ENCODE data around the gene USP47.

The USP47 gene

GRCh38 chr11:11963842-11964773 lies 122.3 kb downstream of the USP47 start:
- H3K4me3 ChIP-seq (ENCODE audit: low read depth, low read length) = no peak overlapping the region
- no peak for TF ChIP-seq CTCF (conservative IDR thresholded peaks at IDR 0.05; ENCODE audit: low read depth, low read length)
- DNase-seq (ENCODE audit: low read depth) = no peak

GRCh38 chr11:11964774-11965150 lies 123.0 kb downstream of the USP47 start:
- DNase-seq (ENCODE audit: low read depth) = no peak
- H3K4me3 ChIP-seq (ENCODE audit: low read depth, low read length) = no peak overlapping the region
- TF ChIP-seq CTCF (conservative IDR thresholded peaks at IDR 0.05; ENCODE audit: low read depth, low read length) = no peak

DNA sequence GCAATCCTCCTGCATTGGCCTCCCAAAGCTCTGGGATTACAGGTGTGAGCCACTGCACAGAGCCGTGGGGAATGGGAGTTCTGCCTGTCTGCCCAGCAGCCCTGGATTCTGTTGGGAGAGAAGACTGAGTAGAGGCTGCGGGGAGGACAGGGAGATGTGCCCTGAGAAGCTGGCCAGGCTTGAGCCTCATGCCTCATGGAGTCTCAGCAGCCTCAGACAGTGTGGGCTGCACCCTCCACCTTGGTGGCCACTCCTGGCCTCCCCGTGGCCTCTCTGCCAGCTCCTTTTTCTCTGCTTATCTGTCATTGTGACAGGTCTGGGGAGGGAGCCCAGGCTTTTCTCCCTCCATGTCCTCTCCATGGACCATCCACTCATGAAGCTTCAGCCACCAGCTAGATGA lies 123.4 kb downstream of the USP47 start:
- no peak for DNase-seq (ENCODE audit: low read depth)
- H3K4me3 ChIP-seq (ENCODE audit: low read depth, low read length) = no peak overlapping the region
- no peak for TF ChIP-seq CTCF (conservative IDR thresholded peaks at IDR 0.05; ENCODE audit: low read depth, low read length)

DNA sequence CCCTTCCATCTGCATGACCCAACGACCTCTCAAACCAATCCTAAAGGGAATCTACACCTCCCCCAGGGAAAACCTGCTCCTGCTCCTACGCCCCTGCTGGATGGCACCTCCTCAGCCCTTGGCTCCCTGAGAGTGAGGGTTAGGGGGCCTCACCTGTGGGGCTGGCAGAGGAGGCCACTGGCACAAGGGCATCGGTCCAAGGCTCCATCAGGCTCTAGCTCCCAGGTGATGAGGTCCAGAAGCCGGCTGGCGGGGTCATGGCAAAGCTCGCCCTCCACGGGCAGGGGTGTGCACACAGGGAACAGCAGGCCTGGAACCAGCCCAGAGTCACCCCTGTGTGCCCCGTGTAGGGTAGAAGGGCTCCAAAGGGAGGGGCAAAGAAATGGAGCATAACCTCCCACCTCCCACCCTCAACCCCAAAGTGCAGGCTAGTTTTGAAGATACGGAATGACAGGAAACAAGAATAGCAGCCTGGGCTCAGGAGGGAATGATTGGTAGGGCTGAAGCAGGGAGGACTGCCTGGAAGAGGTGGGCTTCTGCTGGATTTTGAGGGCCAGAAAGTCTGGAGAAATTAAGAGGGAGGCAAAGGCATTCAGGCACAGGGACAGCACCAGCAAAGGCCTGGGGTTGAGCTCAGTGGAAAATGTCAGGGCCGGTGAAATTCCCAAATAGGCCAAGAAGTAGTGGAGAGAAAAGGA lies 124.0 kb downstream of the USP47 start:
- no peak for TF ChIP-seq CTCF (conservative IDR thresholded peaks at IDR 0.05; ENCODE audit: low read depth, low read length)
- no peak overlapping the region for H3K4me3 ChIP-seq (ENCODE audit: low read depth, low read length)
- DNase-seq (ENCODE audit: low read depth) = no peak

- no peak for DNase-seq (ENCODE audit: low read depth)
- no peak for TF ChIP-seq CTCF (conservative IDR thresholded peaks at IDR 0.05; ENCODE audit: low read depth, low read length)
- no peak overlapping the region for H3K4me3 ChIP-seq (ENCODE audit: low read depth, low read length)
Observed at GRCh38 chr11:11966354-11966741, 124.6 kb downstream of the USP47 start.

GRCh38 chr11:11966826-11967668 lies 125.3 kb downstream of the USP47 start:
- DNase-seq (ENCODE audit: low read depth) = peak; percentile 51

More at GRCh38 chr11:11966826-11967668, 125.3 kb downstream of the USP47 start:
- TF ChIP-seq CTCF (conservative IDR thresholded peaks at IDR 0.05; ENCODE audit: low read depth, low read length) = peak; percentile 79
- H3K4me3 ChIP-seq (ENCODE audit: low read depth, low read length) = no peak overlapping the region
